ENCODE measurements around the gene TSPAN3.

TSPAN3 gene

DNA sequence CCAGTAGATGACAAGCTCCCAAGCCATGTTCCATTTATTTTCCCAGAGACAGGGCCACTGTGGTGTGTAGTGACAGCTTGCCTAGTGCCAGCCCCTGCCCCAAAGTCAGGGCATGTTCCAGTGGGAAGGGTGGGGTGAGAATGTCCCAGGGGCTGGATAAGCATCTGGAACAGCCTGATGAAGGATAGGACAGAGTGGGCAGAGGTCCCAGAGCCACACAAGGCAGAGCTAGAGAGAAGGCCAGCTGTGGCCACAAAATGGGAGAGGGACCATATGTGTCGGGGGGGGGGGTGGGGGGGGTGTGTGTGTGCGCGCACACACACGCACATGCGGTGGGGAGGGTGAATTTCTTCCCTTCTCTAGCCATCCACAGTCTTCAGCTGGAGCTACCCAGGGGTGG, 27.0 kb upstream of the TSPAN3 start:
- no peaks in the 10 kb centered on the region for H3K36me3 ChIP-seq (ENCODE audit: control insufficient read depth, low read length)
- no peaks in the 10 kb centered on the region for H3K79me2 ChIP-seq (ENCODE audit: control insufficient read depth, low read length)
- H3K9me3 ChIP-seq (ENCODE audit: control insufficient read depth, insufficient read depth, low read length): no peaks in the 10 kb centered on the region
- no peak overlapping the region for H3K27ac ChIP-seq (ENCODE audit: low read depth, low read length)
- H3K27me3 ChIP-seq (ENCODE audit: control insufficient read depth, low read length): peaks cover 7% of the 10 kb centered on the region; the same call in 1 of the 2 replicates
- no peak overlapping the region for H3K4me2 ChIP-seq (ENCODE audit: low read length)
- TF ChIP-seq, protein P1, sequence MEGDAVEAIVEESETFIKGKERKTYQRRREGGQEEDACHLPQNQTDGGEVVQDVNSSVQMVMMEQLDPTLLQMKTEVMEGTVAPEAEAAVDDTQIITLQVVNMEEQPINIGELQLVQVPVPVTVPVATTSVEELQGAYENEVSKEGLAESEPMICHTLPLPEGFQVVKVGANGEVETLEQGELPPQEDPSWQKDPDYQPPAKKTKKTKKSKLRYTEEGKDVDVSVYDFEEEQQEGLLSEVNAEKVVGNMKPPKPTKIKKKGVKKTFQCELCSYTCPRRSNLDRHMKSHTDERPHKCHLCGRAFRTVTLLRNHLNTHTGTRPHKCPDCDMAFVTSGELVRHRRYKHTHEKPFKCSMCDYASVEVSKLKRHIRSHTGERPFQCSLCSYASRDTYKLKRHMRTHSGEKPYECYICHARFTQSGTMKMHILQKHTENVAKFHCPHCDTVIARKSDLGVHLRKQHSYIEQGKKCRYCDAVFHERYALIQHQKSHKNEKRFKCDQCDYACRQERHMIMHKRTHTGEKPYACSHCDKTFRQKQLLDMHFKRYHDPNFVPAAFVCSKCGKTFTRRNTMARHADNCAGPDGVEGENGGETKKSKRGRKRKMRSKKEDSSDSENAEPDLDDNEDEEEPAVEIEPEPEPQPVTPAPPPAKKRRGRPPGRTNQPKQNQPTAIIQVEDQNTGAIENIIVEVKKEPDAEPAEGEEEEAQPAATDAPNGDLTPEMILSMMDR (IDR thresholded peaks at IDR 0.05; ENCODE audit: low read depth, low read length, poor library complexity, severe bottlenecking): no peak
- no peak for TF ChIP-seq EZH2phosphoT487 (IDR thresholded peaks at IDR 0.05; ENCODE audit: borderline replicate concordance, low read length)
- H3F3A ChIP-seq (ENCODE audit: control insufficient read depth, insufficient read depth): no peaks in the 10 kb centered on the region
- no peaks in the 10 kb centered on the region for H3K4me1 ChIP-seq (ENCODE audit: control insufficient read depth, low read length)
- H3K4me3 ChIP-seq (ENCODE audit: low read length): no peak overlapping the region
- H4K20me1 ChIP-seq (ENCODE audit: control insufficient read depth, insufficient read depth, low read depth, low read length): no peaks in the 10 kb centered on the region
- no peaks in the 10 kb centered on the region for H3K9me2 ChIP-seq (replicated peaks; ENCODE audit: control insufficient read depth, low read length)

DNA sequence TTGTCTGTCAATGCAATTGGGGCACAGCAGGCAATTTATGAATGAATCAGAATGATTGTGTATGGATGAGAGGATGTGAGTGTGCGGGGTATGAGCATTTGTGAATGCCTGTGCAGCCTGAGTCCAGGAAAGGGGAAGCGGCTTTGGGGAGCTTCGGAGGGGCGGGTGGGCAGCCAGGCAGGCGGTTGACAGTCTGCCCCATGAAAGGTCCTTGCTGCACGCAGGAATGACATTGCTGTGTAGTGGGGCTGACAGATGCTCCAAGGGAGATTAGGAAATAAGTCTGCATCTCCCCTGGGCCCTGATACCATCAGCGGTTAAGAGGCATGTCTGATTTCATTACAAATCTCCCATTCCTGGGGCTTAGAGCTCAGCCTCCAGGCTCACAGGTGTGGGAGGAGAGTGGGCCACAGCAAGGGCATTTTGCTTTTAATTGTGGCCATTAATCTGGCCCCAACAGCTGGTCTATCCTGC, 26.4 kb upstream of the TSPAN3 start:
- H3K4me2 ChIP-seq (ENCODE audit: low read length): no peak overlapping the region
- no peak overlapping the region for H3K27ac ChIP-seq (ENCODE audit: low read depth, low read length)

DNA sequence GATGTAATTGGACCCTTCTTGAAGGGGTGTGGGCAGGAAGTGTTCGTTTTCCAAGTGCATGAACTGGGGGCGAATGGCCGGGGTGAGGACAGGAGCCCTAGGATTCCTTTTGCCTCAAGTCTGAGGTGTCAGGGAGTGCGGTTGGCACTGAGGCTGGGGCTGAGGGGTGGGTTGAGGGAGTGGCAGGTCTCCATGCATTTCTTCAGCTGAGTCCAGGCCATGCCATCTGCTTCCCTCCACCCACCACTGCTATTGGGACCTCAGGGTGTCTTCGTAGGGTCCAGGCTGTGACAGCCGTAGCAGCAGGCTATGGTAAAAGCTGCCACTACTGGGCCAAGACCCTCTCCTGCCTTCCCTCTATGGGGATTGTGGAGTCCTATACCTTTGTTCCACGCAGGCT, 25.6 kb upstream of the TSPAN3 start:
- peaks cover 7% of the 10 kb centered on the region; the same call in 1 of the 2 replicates for H3K27me3 ChIP-seq (ENCODE audit: control insufficient read depth, low read length)
- H3K4me1 ChIP-seq (ENCODE audit: control insufficient read depth, low read length): no peaks in the 10 kb centered on the region
- no peak overlapping the region for H3K4me2 ChIP-seq (ENCODE audit: low read length)
- no peaks in the 10 kb centered on the region for H4K20me1 ChIP-seq (ENCODE audit: control insufficient read depth, insufficient read depth, low read depth, low read length)
- no peaks in the 10 kb centered on the region for H3K36me3 ChIP-seq (ENCODE audit: control insufficient read depth, low read length)
- no peak for TF ChIP-seq EZH2phosphoT487 (IDR thresholded peaks at IDR 0.05; ENCODE audit: borderline replicate concordance, low read length)
- TF ChIP-seq, protein P1 (IDR thresholded peaks at IDR 0.05; ENCODE audit: low read depth, low read length, poor library complexity, severe bottlenecking): no peak
- H3F3A ChIP-seq (ENCODE audit: control insufficient read depth, insufficient read depth): no peaks in the 10 kb centered on the region
- no peaks in the 10 kb centered on the region for H3K79me2 ChIP-seq (ENCODE audit: control insufficient read depth, low read length)
- H3K9me3 ChIP-seq (ENCODE audit: control insufficient read depth, insufficient read depth, low read length): no peaks in the 10 kb centered on the region
- no peak overlapping the region for H3K4me3 ChIP-seq (ENCODE audit: low read length)
- H3K9me2 ChIP-seq (replicated peaks; ENCODE audit: control insufficient read depth, low read length): no peaks in the 10 kb centered on the region
- no peak overlapping the region for H3K27ac ChIP-seq (ENCODE audit: low read depth, low read length)

More for the DNA sequence above, 26.4 kb upstream of the TSPAN3 start:
- no peak overlapping the region for H3K4me3 ChIP-seq (ENCODE audit: low read length)
- TF ChIP-seq EZH2phosphoT487 (IDR thresholded peaks at IDR 0.05; ENCODE audit: borderline replicate concordance, low read length): no peak
- TF ChIP-seq, protein P1 (IDR thresholded peaks at IDR 0.05; ENCODE audit: low read depth, low read length, poor library complexity, severe bottlenecking): no peak
- no peaks in the 10 kb centered on the region for H3K36me3 ChIP-seq (ENCODE audit: control insufficient read depth, low read length)
- H3F3A ChIP-seq (ENCODE audit: control insufficient read depth, insufficient read depth): no peaks in the 10 kb centered on the region
- H4K20me1 ChIP-seq (ENCODE audit: control insufficient read depth, insufficient read depth, low read depth, low read length): no peaks in the 10 kb centered on the region
- H3K27me3 ChIP-seq (ENCODE audit: control insufficient read depth, low read length): peaks cover 7% of the 10 kb centered on the region; the same call in 1 of the 2 replicates
- no peaks in the 10 kb centered on the region for H3K9me3 ChIP-seq (ENCODE audit: control insufficient read depth, insufficient read depth, low read length)
- H3K4me1 ChIP-seq (ENCODE audit: control insufficient read depth, low read length): no peaks in the 10 kb centered on the region
- no peaks in the 10 kb centered on the region for H3K79me2 ChIP-seq (ENCODE audit: control insufficient read depth, low read length)
- no peaks in the 10 kb centered on the region for H3K9me2 ChIP-seq (replicated peaks; ENCODE audit: control insufficient read depth, low read length)

All from DOHH2 (cell line).